GM19351 (cell line): ENCODE results near the gene GAA.

Source experiments
- ATAC-seq: cut with Tn5 transposase; IDR thresholded peaks from one replicate; pipeline ENCODE4 v1.9.1; 2021; ENCODE audit warnings: mild to moderate bottlenecking, moderate library complexity; ENCODE audit not compliant: unreplicated experiment

Gene GAA

GRCh38 chr17:80103449-80104085 is 2.2 kb downstream of the GAA start:
- ATAC-seq = no peak

- no peak for ATAC-seq
These were observed 3.1 kb downstream of the GAA start for GRCh38 chr17:80104321-80104955.

- no peak for ATAC-seq
These were observed 3.6 kb downstream of the GAA start for GRCh38 chr17:80104956-80105375.

GRCh38 chr17:80105762-80106161 is 4.4 kb downstream of the GAA start:
- no peak for ATAC-seq

- no peak for ATAC-seq
These were observed 4.8 kb downstream of the GAA start for GRCh38 chr17:80106176-80106575.

GRCh38 chr17:80106751-80107150 is 5.4 kb downstream of the GAA start:
- no peak for ATAC-seq

GRCh38 chr17:80107231-80108021 is 6.0 kb downstream of the GAA start:
- ATAC-seq = no peak

- ATAC-seq = no peak
These were observed 6.9 kb downstream of the GAA start for GRCh38 chr17:80108036-80108971.

GRCh38 chr17:80109066-80109660 is 7.8 kb downstream of the GAA start:
- no peak for ATAC-seq

GRCh38 chr17:80109713-80110446 is 8.5 kb downstream of the GAA start:
- ATAC-seq = no peak

GRCh38 chr17:80110447-80110812 is 9.0 kb downstream of the GAA start:
- ATAC-seq = no peak

GRCh38 chr17:80110927-80111701 is 9.7 kb downstream of the GAA start:
- no peak for ATAC-seq

- ATAC-seq = no peak
These were observed 10.5 kb downstream of the GAA start for GRCh38 chr17:80111702-80112470.

GRCh38 chr17:80112471-80113032 is 11.2 kb downstream of the GAA start:
- no peak for ATAC-seq

- ATAC-seq = no peak
These were observed 11.7 kb downstream of the GAA start for GRCh38 chr17:80113033-80113484.

GRCh38 chr17:80114758-80115157 is 13.4 kb downstream of the GAA start:
- no peak for ATAC-seq

GRCh38 chr17:80115159-80115558 is 13.8 kb downstream of the GAA start:
- no peak for ATAC-seq
